ENCODE data around the gene STING1. TPM values are rescaled to one million over a fixed set of nuclear protein-coding genes. Genes with fewer than 3 reads are reported as not detected.

STING1 gene
- total and polyA plus RNA-seq, 2 of the 13 experiments (the other 11 are each of a cell fraction or from before 2014, with no cell fraction given), result 1.3 to 4.4 TPM

DNA sequence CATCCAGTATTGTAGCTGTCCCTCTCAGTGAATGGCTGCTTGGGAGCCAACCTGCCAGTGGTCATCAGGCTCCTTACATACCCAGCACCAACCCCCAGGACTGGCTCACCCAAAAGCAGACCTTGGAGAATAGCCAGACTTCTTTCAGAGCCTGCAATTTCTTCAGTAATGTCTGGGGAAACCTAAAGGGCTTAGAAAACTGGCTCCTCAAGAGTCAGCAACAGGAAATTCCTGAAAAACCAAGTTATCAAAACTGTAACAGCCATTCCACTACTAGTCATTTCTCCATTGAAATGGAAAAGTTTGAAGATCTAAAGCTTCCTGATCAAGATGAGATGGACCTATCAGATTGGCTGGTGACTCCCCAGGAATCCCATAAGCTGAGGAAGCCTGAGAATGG, 12.3 kb upstream of the STING1 start:
- FAIRE-seq, result no peak
- Histone ChIP-seq H3K79me2 (ENCODE audit: insufficient read depth, low read length) (no peaks in the 10 kb centered on the region), H4K20me1 (ENCODE audit: insufficient read depth, low read length) (no peaks in the 10 kb centered on the region), H3K9ac (ENCODE audit: insufficient read depth, low read depth, low read length) (no peak overlapping the region), H3K27ac (ENCODE audit: extremely low read length, insufficient read depth, low read length) (no peak overlapping the region), H3K4me3 (replicated peaks in 1 of 3; ENCODE audit: insufficient read depth in 1 of 3, low read depth in 2 of 3, low read length in 3 of 3) (no peak overlapping the region), H3K4me1 (ENCODE audit: insufficient read depth, low read length) (0 out of 2 replicates have a peak, but pooled peaks cover 10% of the 10 kb centered on the region), H3K9me3 (ENCODE audit: low read length) (no peaks in the 10 kb centered on the region), H3K36me3 (replicated peaks in 1 of 2; ENCODE audit: control insufficient read depth in 1 of 2, insufficient read depth in 2 of 2, low read length in 2 of 2) (no peaks in the 10 kb centered on the region), H2AFZ (ENCODE audit: low read length) (no peak overlapping the region), H3K4me2 (ENCODE audit: low read depth, low read length) (no peak overlapping the region), H3K27me3 (ENCODE audit: control insufficient read depth in 1 of 2, insufficient read depth in 2 of 2, low read length in 2 of 2) (no peaks in the 10 kb centered on the region)
- ChIA-PET CTCF (ENCODE audit: low intra/inter-chr PET ratio, low total read pairs) (no interaction called here), POLR2A (interaction anchor here (1.0 to 1.7 kb wide), 3 partner anchors 9 to 55 kb away, joined by 3 to 11 read pairs (median 3); partner anchors contain the start of gene DNAJC18)
- TF ChIP-seq, protein P1, sequence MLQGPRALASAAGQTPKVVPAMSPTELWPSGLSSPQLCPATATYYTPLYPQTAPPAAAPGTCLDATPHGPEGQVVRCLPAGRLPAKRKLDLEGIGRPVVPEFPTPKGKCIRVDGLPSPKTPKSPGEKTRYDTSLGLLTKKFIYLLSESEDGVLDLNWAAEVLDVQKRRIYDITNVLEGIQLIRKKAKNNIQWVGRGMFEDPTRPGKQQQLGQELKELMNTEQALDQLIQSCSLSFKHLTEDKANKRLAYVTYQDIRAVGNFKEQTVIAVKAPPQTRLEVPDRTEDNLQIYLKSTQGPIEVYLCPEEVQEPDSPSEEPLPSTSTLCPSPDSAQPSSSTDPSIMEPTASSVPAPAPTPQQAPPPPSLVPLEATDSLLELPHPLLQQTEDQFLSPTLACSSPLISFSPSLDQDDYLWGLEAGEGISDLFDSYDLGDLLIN (CRISPR knock-in tag; IDR thresholded peaks at IDR 0.05; ENCODE audit: borderline replicate concordance), result no peak
- TF ChIP-seq, protein P2, sequence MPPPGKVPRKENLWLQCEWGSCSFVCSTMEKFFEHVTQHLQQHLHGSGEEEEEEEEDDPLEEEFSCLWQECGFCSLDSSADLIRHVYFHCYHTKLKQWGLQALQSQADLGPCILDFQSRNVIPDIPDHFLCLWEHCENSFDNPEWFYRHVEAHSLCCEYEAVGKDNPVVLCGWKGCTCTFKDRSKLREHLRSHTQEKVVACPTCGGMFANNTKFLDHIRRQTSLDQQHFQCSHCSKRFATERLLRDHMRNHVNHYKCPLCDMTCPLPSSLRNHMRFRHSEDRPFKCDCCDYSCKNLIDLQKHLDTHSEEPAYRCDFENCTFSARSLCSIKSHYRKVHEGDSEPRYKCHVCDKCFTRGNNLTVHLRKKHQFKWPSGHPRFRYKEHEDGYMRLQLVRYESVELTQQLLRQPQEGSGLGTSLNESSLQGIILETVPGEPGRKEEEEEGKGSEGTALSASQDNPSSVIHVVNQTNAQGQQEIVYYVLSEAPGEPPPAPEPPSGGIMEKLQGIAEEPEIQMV (CRISPR knock-in tag; IDR thresholded peaks at IDR 0.05; ENCODE audit: low read depth), result no peak
- TF ChIP-seq STAT5B (CRISPR knock-in tag; IDR thresholded peaks at IDR 0.05) (no peak), KDM5A (IDR thresholded peaks at IDR 0.05; ENCODE audit: borderline replicate concordance, low read length) (no peak), ZNF256 (CRISPR knock-in tag; conservative IDR thresholded peaks at IDR 0.05) (no peak), ASH2L (IDR thresholded peaks at IDR 0.05; ENCODE audit: insufficient read length, low read depth, low read length) (no peak), ZNF207 (IDR thresholded peaks at IDR 0.05; ENCODE audit: borderline replicate concordance) (no peak), ZNF232 (CRISPR knock-in tag; IDR thresholded peaks at IDR 0.05; ENCODE audit: borderline replicate concordance) (no peak), ZNF121 (CRISPR knock-in tag; IDR thresholded peaks at IDR 0.05) (no peak), ZNF354B (CRISPR knock-in tag; IDR thresholded peaks at IDR 0.05) (no peak), ZNF670 (CRISPR knock-in tag; IDR thresholded peaks at IDR 0.05; ENCODE audit: borderline replicate concordance) (no peak), TSC22D2 (CRISPR knock-in tag; IDR thresholded peaks at IDR 0.05; ENCODE audit: borderline replicate concordance) (no peak), FOSL2 (CRISPR knock-in tag; IDR thresholded peaks at IDR 0.05) (no peak), HOXA5 (CRISPR knock-in tag; IDR thresholded peaks at IDR 0.05) (no peak)
- TF ChIP-seq, protein P3, sequence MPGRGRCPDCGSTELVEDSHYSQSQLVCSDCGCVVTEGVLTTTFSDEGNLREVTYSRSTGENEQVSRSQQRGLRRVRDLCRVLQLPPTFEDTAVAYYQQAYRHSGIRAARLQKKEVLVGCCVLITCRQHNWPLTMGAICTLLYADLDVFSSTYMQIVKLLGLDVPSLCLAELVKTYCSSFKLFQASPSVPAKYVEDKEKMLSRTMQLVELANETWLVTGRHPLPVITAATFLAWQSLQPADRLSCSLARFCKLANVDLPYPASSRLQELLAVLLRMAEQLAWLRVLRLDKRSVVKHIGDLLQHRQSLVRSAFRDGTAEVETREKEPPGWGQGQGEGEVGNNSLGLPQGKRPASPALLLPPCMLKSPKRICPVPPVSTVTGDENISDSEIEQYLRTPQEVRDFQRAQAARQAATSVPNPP (CRISPR knock-in tag; IDR thresholded peaks at IDR 0.05), result no peak
- no TSS peak for BruUV-seq (replicated peaks)
- in situ Hi-C loops (cut with HindIII; ENCODE audit: extremely low pct_ligation_motif_present, low pct_unique_long_range_greater_than_20kb) (no loop called here), intact Hi-C loops (cut with micrococcal nuclease; ENCODE audit: unreplicated experiment) (no loop called here)
- DNase-seq (ENCODE audit: low spot score), result no peak
- ATAC-seq, result no peak

All from HepG2 (cell line).